IPS-NIHi11 (cell line): Measurements from ENCODE around the gene RFC2.
A peak's percentile ranks its signal among the peaks of the same experiment; 100 is the strongest.

Experiments used
- DNase-seq: peaks from one replicate; pipeline ENCODE4 v3.0.0; 2012; ENCODE audit warnings: mixed read lengths, low spot score

The RFC2 gene

GRCh38 chr7:74190259-74190658 lies 63.9 kb downstream of the RFC2 start:
- no peak for DNase-seq

- no peak for DNase-seq
Observed at GRCh38 chr7:74187915-74188675, 66.1 kb downstream of the RFC2 start.

GRCh38 chr7:74185636-74186035 lies 68.6 kb downstream of the RFC2 start:
- DNase-seq, result no peak

GRCh38 chr7:74185016-74185415 lies 69.2 kb downstream of the RFC2 start:
- DNase-seq, result no peak

GRCh38 chr7:74183653-74184450 lies 70.3 kb downstream of the RFC2 start:
- DNase-seq, result peak; percentile 46

GRCh38 chr7:74183142-74183541 lies 71.1 kb downstream of the RFC2 start:
- no peak for DNase-seq

- DNase-seq, result no peak
Observed at GRCh38 chr7:74182453-74183090, 71.6 kb downstream of the RFC2 start.

GRCh38 chr7:74181821-74182220 lies 72.4 kb downstream of the RFC2 start:
- DNase-seq, result no peak
